ENCODE measurements around the gene RNF182.
"Not testable (repeated sequence)": the region's sequence is repeated elsewhere in the genome, so short reads cannot be mapped to it uniquely, and the experiment has no call there.

Gene RNF182

DNA sequence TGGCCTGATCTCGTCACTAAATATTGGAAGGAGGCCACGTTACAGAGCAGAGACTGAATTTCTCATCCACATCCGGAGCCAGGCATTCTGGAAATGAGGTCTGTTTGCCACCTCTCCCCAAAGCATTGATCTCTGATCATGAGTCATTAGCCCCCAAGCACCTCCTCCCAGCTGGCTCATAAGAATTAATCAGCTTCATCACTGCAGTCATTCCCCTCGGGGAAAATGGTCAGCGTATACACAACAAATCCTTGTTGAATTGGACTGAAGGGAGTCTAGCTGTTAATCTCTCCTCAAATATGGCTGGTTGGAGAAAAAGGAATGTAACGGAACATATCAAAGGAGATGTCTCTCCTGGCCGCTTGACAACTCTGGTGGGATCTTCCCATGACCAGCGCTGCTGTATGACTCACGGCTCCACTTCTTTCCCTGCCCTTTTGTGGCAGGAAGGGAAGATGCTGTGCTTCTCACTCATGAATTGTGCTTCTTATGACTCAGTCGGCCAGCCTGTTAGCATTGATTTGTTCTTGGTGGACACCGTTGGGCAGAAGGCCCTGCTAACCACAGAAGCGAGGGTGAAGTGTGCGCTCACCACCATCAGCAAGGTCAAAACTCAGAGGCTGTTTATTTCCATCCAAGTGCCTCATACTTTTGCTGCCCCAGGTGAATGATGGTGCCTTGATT lies 76.7 kb downstream of the RNF182 start:
- DNase-seq (ENCODE audit: low spot score) = no peak

DNA sequence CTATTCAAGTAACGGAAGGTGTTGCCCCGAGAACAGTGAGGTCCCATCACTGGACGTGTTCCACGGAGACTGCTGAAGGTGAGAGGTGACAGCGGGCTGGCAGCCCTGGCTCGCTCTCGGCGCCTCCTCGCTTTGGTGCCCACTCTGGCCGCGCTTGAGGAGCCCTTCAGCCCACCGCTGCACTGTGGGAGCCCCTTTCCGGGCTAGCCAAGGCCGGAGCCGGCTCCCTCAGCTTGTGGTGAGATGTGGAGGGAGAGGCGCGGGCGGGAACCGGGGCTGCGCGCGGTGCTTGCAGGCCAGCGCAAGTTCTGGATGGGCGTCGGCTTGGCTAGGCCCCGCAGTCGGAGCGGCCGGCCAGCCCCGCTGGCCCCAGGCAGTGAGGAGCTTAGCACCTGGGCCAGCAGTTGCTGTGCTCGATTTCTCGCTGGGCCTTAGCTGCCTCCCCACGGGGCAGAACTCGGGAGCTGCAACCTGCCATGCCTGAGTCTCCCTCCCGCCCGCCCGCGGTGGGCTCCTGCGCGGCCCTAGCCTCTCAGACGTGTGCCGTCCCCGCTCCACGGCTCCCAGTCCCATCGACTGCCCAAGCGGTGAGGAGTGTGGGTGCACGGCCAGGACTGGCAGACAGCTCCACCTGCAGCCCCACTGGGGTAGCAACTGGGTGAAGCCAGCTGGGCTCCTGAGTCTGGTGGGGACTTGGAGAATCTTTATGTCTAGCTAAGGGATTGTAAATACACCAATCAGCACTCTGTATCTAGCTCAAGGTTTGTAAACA lies 77.6 kb downstream of the RNF182 start:
- no peak for DNase-seq (ENCODE audit: low spot score)

DNA sequence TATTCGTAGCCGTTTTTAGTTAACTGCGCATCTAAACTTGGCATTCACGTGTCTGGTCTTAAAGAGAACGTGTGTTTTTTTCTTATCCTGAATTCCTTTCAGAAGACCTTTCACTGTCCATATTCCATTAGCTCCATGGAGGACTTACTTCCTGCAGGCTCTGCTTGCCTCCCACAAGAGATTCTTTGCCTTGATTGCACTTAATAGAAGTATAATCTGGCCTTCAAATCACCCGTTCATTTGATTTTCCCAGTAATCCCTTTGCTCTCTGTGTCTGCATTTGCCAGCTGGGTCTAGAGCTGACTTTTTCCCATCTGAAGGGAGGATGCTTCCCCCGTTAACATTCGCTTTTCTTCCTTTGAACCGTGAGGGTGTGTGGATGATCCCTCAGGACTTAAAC lies 79.5 kb downstream of the RNF182 start:
- no peak for DNase-seq (ENCODE audit: low spot score)

DNA sequence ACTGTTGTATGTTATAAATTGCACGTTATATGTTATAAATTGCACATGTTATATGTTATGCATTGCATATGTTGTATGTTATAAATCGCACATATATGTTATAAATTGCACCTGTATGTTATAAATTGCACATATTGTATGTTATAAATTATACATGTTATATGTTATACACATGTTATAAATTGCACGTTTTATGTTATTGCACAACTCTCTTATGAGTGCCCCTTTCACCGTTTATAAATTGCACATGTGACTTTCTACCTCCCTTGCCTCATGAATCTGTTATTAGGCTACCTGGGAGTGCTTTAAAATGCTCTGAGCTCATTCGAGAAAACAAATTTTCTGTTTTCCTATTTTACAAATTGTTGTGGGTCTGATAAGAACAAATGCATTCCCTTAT lies 84.1 kb downstream of the RNF182 start:
- no peak for DNase-seq (ENCODE audit: low spot score)

DNA sequence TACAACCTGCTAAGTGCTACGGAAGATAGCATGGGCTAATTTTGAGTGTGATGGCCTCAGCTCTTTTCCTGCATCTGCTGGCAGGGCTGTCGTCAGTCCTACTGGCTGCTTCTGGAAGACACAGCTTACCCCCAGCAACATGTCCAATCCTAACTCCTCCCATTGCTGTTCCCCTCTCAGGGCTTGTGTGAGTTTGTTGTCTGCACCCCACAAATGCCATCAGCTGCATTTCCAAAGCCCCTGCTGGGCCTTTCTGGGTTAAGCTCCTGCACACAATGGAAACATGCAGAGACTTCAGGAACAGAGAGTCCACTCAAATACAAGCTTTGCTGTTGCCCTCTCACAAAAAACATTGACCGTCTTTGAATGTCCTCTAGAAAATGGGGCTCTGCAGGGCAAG lies 84.7 kb downstream of the RNF182 start:
- no peak for DNase-seq (ENCODE audit: low spot score)

DNA sequence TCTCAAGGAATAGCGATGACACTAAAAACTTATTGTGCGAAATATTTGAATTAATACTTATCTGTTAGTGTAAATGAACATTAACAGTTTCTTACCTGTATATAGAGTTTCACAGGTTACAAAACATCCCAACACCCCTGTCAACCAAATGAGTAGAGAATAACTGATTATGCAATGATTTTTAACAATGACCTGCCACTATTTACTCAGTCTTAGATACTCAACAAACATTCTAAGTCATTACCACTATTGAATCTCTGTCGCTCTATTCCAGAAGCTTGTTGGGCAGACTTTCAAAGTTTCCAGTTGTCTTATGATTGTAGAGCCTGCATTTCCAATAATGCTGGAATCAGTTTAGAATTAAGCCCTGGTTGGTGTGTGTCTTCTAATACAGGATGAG lies 85.5 kb downstream of the RNF182 start:
- no peak for DNase-seq (ENCODE audit: low spot score)

DNA sequence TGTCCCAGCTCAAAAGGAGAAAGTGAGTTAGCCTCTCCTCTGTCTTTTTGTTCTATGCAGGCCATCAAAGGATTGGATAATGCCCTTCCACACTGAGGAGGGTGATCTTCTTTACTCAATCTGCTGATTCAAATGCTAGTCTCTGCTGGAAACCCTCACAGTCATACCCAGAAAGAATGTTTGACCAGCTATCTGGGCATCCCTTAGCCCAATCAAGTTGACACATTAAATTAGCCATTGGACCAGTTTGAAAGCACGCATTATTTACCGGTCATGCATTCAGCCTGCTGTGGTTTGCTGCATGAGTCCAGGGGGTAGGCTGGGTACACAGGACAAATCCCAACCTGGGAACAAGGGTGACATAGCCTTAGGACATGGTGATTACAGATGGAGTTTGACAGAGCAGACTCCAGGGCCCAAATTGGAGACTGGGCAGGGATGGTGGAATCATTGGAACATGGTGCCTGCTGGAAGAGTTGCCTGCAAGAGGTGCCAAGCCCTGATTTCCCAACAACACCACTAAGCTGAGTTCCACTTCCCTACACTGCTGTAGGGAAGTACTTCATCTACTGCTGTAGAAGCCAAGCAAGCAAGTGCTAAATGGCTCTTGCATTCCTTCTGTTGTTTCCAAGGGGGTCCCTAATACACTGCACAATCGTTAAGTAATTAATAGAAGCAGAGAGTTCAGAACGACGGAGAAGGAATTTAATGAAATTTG lies 87.7 kb downstream of the RNF182 start:
- DNase-seq (ENCODE audit: low spot score) = no peak

DNA sequence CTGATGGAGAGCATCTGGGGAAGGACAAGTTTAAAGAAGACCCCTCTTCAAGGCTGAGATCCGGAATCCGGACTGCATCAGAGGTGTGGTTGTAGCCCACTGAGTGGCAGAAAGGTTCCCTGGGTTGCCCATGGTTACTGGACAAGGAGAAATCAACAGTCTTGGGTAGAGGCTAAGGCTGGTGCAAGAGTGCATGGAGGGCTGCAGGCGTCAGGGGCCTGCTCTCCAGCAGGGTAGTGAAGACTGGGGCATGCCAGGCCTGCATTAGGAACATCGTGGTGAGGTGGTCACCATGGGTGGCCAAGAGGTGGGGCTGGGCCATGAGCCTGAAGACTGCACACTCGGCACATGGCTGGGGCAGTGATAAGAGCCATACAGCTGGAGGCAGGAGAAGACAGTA lies 91.2 kb downstream of the RNF182 start:
- DNase-seq (ENCODE audit: low spot score) = no peak

DNA sequence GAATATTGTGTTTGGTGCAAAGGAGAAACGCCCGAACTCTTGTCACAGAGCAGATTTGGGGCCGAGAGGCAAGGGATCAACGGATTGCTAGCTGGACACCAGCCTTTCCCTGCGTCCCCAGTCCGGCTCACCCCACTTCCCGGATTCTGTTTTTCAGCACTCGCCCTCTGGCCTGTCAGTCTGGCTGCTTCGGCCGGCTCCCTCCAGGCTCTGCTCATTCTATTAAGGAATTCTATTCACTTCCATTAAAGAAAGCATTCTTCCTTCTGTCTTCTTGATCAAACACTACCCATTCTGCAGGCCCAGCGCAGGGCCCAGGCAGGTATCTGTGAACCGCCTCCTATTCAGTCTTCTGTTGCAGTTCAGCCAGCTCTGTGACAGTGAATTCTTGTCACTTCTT lies 91.7 kb downstream of the RNF182 start:
- no peak for DNase-seq (ENCODE audit: low spot score)

DNA sequence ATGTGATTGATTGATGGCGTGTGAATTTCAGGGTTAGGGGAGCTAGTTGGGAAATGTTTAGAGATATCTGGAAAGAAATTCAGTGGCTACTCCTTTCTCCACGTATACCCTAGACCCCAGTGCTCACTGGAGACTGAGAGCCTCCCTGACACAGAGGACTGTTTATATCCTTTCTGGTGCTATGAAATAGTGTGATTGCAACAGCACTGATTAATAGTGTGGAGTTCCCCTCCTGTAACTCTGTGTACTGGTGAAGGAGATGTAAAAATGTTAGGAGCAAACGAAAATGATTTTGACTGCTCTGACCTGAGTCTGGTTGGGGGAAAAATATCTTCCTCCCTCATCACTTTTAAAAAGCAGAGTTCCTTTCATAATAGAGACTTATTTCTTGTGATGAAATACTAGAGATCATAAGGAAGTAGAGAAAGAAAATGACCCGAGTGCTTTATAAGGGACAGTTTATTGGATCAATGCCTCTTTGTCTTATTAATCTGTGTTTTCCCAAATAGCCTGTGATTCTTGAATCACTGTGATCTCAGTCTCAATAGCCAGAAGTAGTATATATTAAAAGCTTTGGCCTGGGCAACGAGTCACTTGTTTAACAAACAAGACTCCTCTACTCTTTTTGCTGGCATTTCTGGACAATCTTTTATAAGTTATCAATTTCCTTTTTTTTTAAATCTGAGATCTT lies 92.3 kb downstream of the RNF182 start:
- DNase-seq (ENCODE audit: low spot score) = no peak

DNA sequence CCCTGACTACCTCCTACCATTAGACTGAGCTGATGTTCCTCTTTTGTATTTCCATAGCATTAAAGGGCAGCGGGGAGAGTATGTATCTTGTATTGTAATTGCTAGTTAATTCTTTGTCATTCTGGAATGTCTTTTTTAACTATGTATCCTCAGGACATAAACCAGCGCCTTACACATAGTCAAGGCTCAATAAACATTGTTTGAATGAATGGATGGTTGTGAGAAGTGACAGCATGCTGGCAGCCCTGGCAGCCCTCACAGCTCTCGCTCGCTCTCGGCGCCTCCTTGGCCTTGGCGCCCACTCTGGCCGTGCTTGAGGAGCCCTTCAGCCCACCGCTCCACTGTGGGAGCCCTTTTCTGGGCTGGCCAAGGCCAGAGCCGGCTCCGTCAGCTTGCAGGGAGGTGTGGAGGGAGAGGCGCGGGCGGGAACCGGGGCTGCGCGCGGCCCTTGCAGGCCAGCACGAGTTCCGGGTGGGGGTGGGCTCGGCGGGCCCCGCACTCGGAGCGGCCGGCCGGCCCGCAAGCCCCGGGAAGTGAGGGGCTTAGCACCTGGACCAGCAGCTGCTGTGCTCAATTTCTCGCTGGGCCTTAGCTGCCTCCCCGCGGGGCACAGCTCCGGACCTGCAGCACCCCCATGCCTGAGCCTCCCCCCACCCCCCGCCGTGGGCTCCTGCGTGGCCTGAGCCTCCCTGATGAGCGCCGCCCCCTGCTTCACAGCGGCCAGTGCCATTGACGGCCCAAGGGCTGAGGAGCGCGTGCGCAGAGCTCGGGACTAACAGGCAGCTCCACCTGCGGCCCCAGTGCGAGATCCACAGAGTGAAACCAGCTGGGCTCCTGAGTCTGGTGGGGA lies 93.1 kb downstream of the RNF182 start:
- DNase-seq (ENCODE audit: low spot score) = no peak

DNA sequence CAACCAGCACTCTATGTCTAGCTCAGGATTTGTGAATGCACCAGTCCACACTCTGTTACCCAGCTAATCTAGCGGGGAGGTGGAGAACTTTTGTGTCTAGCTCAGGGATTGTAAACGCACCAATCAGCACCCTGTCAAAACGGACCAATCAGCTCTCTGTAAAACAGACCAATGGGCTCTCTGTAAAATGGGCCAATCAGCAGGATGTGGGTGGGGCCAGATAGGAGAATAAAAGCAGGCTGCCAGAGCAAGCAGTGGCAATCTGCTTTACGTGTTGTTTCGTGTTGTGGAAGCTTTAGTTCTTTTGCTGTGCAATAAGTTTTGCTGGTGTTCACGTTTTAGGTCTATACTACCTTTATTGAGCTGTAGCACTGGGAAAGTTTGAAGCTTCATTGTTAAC lies 93.8 kb downstream of the RNF182 start:
- DNase-seq (ENCODE audit: low spot score) = not testable (repeated sequence)

DNA sequence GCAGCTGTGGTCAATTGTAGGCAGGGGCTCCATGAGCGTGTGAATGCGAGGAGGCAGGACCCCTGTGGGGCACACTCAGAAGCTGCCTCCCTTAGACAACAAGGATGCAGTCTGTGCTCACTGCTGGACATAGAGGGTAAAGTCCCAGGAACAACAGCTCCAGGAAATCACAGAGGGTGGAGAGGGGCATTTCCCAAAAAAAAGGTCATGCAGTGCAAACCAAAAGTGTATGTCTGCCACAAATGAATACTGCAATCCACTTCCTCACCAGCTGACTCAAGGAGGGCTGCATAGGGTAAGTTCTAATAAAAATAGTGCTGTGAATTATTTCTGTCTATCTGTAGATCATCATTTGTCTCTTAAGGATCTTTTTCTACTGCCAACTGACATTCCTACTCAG lies 95.8 kb downstream of the RNF182 start:
- DNase-seq (ENCODE audit: low spot score) = no peak

DNA sequence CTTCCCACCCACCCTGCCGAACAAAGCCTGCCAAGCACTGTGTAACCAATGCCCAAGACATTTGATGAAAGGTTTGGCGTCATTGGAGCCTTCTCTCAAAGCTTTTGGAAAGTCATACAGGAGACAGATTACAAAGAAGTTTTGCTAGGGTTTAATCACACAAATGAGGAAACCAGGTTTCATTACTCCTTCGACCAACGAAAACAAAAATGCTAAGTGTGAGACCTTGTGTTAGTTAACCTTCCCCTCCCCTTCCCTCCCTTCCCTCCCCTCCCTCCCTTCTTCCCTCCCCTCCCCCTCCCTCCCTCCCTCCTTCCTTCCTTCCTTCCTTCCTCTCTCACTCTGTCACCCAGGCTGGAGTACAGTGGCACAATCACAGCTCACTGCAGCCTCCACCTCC lies 96.7 kb downstream of the RNF182 start:
- DNase-seq (ENCODE audit: low spot score) = no peak

DNA sequence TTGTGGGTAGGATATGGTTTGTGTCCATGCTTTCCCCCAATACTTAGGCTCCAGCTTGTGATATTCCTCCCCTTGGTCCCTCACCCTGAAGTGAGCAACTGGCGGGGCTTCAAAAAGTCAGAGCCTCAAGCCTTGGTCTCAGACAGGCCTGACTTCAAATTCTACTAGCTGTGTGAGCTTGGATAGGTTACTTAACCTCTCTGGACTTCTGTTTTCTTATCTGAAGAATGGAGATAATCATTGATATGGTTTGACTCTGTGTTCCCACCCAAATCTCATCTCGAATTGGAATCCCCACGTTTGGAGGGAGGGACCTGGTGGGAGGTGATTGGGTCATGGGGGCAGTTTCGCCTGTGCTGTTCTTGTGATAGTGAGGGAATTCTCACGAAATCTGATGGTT lies 97.9 kb downstream of the RNF182 start:
- DNase-seq (ENCODE audit: low spot score) = no peak

DNA sequence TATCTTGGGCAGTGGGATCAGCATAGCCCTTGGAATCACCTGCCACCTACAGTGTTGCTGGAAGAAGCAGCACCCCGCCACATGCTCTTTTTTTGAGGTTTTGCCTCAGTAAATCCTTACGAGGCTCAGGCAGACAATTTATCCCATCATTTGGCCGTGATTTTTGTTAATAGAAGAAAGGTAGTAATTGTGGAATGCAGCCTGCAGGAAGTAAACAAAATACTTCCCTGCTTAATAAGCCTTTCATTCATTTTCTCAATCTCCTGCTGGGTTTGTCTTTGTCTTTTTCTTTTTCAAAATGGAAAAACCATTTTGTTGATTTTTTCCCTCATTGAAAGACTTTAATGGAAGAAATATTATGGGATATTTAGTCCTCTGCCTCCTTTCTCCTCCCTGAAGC lies 99.1 kb downstream of the RNF182 start:
- DNase-seq (ENCODE audit: low spot score) = no peak

DNA sequence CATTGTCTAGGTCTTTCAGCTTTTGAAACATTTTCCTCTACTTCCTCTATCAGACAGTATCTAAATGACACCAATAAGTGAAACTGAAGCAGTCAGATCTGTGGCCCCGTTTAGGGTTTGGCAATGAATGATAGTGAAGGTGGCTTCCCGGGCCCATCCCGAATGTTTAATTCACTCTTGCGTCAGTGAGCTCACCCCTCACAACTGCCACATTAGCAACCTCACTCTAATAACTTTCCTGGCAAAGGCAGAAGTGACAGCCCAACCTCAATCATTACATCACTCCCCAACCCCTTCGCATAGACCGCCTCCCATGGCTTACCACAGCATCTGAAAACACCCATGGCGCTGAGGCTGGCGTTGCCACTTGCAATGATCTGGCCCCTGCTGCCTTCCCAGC lies 100.4 kb downstream of the RNF182 start:
- DNase-seq (ENCODE audit: low spot score) = no peak

DNA sequence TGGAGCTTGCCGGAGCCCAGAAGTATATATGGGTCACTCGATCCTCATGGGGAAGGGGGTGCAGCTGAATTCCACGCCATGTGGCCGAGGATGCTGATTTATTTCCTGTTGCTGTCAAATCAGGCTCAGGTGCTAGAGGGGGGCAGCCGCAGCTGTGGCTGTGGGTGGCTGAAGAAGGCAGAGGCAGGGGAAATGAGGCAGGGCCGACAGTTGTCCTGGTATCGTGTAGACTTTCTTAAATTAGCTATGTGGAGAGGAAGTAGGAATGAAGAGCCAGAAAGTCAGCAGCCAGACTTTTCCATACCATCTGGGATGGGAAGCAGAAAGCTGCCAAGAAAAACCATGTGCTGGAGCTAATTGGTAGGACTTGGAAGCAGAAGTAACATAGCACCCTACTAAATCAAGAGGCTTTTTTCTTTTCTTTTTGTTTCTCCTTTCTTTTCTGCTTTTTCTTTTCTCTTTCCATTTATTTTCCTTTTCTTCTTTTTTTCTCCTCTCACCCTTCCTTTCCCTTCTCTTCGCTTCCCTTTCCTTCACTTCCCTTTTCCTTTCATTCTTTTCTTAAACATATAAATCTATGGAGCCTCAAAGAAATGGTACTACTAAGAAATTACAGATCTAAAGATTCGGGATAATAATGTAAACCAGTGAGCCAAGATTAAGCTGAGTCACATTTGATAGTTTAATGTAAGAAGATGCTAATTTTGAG lies 102.2 kb downstream of the RNF182 start:
- no peak for DNase-seq (ENCODE audit: low spot score)

DNA sequence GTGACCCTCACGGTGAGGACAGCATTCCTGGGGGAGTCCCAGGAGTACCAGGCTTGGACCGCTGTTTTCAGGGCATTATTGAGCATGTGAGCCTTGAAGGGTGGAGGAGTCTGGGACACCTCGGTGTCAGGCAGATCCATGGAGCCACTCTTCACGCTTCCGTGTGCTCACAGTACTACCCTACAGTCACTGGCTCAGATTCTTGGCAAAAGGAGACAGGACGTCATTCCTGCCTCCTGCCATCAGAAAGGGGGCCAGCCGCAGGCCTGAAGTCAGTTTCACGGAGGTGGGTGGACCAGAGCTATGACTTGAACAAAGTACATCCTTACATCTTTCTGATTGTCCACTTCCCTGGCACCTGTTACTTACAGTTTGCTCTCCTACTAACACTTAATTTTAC lies 103.9 kb downstream of the RNF182 start:
- DNase-seq (ENCODE audit: low spot score) = no peak

DNA sequence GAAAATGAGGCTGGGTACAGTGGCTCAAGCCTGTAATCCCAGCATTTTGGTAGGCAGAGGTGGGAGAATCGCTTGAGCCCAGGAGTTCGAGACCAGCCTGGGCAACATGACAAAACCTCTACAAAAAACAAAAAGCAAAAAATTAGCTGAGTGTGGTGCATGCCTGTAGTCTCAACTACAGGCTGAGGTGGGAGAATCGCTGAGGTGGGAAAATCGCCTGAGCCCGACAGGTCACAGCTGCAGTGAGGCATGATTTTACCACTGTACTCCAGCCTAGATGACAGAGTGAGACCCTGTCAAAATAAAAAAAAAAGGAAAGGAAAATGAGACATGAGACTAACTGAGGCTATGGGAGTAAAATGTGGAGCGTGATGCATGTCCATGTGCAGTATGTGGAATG lies 104.9 kb downstream of the RNF182 start:
- no peak for DNase-seq (ENCODE audit: low spot score)

Data from globus pallidus (tissue), 1 donor.